Astrocyte of the cerebellum (primary cell): ENCODE measurements around the gene LRIG1.

Experiments
- DNase-seq: peaks from one replicate; pipeline ENCODE4 v3.0.0-alpha.2; 2011; ENCODE audit warnings: low read depth
- H3K4me3 ChIP-seq: 2 replicates; pipeline ENCODE4 v1.5.1; 2011; ENCODE audit warnings: mild to moderate bottlenecking, low read depth, low read length, moderate library complexity
- CTCF ChIP-seq: IDR thresholded peaks from 2 replicates; pipeline ENCODE4 v1.5.1; 2012; ENCODE audit warnings: low read length, low read depth, moderate library complexity, mild to moderate bottlenecking; ENCODE audit errors: missing control alignments
- in situ Hi-C: cut with HindIII; loops from 2 replicates; pipeline ENCODE4 v1.10.0; 2017; ENCODE audit warnings: low sequenced_read_pairs

The LRIG1 gene

GRCh38 chr3:66480666-66481065 is 20.2 kb downstream of the LRIG1 start:
- no peak for TF ChIP-seq CTCF

GRCh38 chr3:66479532-66479947 is 21.3 kb downstream of the LRIG1 start:
- no peak for TF ChIP-seq CTCF
- H3K4me3 ChIP-seq: no peak overlapping the region
- in situ Hi-C loops: no loop called here
- no peak for DNase-seq

More at GRCh38 chr3:66480666-66481065, 20.2 kb downstream of the LRIG1 start:
- DNase-seq: no peak
- in situ Hi-C loops: no loop called here
- H3K4me3 ChIP-seq: no peak overlapping the region

GRCh38 chr3:66478960-66479359 is 21.9 kb downstream of the LRIG1 start:
- in situ Hi-C loops: no loop called here
- H3K4me3 ChIP-seq: no peak overlapping the region
- no peak for TF ChIP-seq CTCF
- DNase-seq: no peak

GRCh38 chr3:66477856-66478255 is 23.0 kb downstream of the LRIG1 start:
- TF ChIP-seq CTCF: no peak
- no peak overlapping the region for H3K4me3 ChIP-seq
- in situ Hi-C loops: no loop called here
- no peak for DNase-seq

- DNase-seq: no peak
- H3K4me3 ChIP-seq: no peak overlapping the region
- in situ Hi-C loops: no loop called here
- no peak for TF ChIP-seq CTCF
Measured at GRCh38 chr3:66476852-66477381, 23.9 kb downstream of the LRIG1 start.

GRCh38 chr3:66475386-66476020 is 25.3 kb downstream of the LRIG1 start:
- DNase-seq: no peak
- TF ChIP-seq CTCF: no peak
- in situ Hi-C loops: no loop called here
- no peak overlapping the region for H3K4me3 ChIP-seq
